HUES6 (cell line): ENCODE measurements around the gene FDX1.
"Not testable (repeated sequence)": the region's sequence is repeated elsewhere in the genome, so short reads cannot be mapped to it uniquely, and the experiment has no call there.

Experiments used
- H3K27ac ChIP-seq: 2 replicates; pipeline ENCODE4 v1.7.0; 2013; ENCODE audit warnings: low read depth, mild to moderate bottlenecking, low read length, inconsistent platforms
- H3K27me3 ChIP-seq: 2 replicates; pipeline ENCODE4 v1.6.1; 2013; ENCODE audit warnings: low read length; ENCODE audit not compliant: control insufficient read depth, insufficient read depth
- H3K36me3 ChIP-seq: 2 replicates; pipeline ENCODE4 v1.6.1; 2013; ENCODE audit warnings: low read length; ENCODE audit not compliant: control insufficient read depth, insufficient read depth
- H3K4me1 ChIP-seq: 2 replicates; pipeline ENCODE4 v1.6.1; 2013; ENCODE audit warnings: low read length; ENCODE audit not compliant: control insufficient read depth, insufficient read depth
- H3K4me3 ChIP-seq: 2 replicates; pipeline ENCODE4 v1.5.1; 2013; ENCODE audit warnings: low read depth, low read length
- H3K9ac ChIP-seq: one replicate; pipeline ENCODE4 v1.6.1; 2013; ENCODE audit warnings: mild to moderate bottlenecking, low read length
- H3K9me3 ChIP-seq: 2 replicates; pipeline ENCODE4 v1.6.1; 2013; ENCODE audit warnings: low read depth, low read length; ENCODE audit not compliant: control insufficient read depth, insufficient read depth

FDX1 gene

GRCh38 chr11:110415081-110415480, 14.7 kb upstream of the FDX1 start:
- no peak overlapping the region for H3K4me3 ChIP-seq
- no peak overlapping the region for H3K27ac ChIP-seq
- no peaks in the 10 kb centered on the region for H3K36me3 ChIP-seq
- H3K4me1 ChIP-seq, result no peaks in the 10 kb centered on the region
- H3K9me3 ChIP-seq, result peaks cover 16% of the 10 kb centered on the region; the same call in 1 of the 2 replicates
- H3K27me3 ChIP-seq, result no peaks in the 10 kb centered on the region
- H3K9ac ChIP-seq, result no peak overlapping the region

GRCh38 chr11:110421658-110422057, 8.1 kb upstream of the FDX1 start:
- H3K4me3 ChIP-seq, H3K9ac ChIP-seq, H3K36me3 ChIP-seq, H3K4me1 ChIP-seq, H3K27me3 ChIP-seq, H3K27ac ChIP-seq: not testable (repeated sequence)
- peaks cover 37% of the 10 kb centered on the region for H3K9me3 ChIP-seq

DNA sequence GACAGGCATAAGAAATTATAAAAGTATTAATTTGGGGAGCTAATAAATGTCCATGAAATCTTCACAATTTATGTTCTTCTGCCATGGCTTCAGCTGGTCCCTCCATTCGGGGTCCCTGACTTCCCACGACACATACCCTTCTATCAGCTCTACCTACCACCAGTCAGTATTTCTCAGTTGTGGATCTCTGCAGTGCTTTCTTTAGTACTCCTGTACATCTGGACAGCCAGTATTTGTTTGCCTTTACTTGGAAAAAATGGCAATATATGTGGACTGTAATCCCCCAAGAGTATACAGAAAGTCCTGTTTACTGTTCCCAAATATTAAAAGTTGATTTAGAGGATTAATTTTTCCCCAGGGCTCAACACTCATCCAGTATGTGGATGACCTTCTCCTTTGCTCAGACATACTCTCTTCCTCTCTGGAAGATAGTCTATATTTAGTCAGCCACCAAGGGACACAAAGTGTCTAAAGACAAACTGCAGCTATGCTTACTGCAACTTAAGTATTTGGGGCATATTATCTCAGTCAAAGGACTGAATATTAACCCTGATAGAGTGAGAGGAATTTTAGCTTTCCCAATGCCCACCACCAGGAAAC, 7.3 kb upstream of the FDX1 start:
- Histone ChIP-seq H3K4me1 (no peaks in the 10 kb centered on the region), H3K9ac (no peak overlapping the region), H3K27me3 (no peaks in the 10 kb centered on the region), H3K27ac (no peak overlapping the region), H3K4me3 (no peak overlapping the region), H3K36me3 (no peaks in the 10 kb centered on the region), H3K9me3 (peaks cover 34% of the 10 kb centered on the region)

DNA sequence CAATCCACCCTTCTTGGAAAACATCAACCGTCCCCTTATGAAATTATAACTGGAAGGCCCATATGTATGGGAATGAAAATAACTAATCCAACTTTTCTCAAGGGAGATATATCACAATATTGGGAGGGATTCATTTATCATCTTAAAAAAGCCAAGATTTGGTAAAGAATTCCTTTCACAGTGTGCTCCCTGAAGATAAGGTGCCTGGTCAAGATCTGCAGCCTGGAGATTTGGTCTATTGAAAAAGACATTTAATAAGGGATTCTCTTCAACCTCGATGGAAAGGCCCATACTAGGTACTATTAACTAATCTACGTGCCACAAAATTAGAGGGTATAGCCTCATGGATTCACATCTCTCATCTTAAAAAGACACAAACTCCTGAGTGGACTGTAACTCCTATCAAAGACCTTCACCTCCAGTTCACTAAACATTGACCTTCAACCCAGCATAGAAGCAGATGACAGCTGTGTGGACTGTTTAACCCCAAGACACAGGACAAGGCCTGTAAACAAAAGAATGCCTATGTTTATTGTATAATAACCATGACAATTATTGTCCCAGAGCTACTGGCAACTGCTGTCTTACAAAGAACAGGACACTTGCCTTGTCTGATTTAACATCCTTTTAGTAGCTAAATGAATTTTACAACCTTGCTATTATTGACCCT, 4.8 kb upstream of the FDX1 start:
- Histone ChIP-seq H3K9ac (no peak overlapping the region), H3K36me3 (no peaks in the 10 kb centered on the region), H3K4me1 (no peaks in the 10 kb centered on the region), H3K9me3 (peaks cover 23% of the 10 kb centered on the region), H3K27ac (no peak overlapping the region), H3K27me3 (no peaks in the 10 kb centered on the region), H3K4me3 (no peak overlapping the region)

- Histone ChIP-seq H3K4me3 (no peak overlapping the region), H3K36me3 (no peaks in the 10 kb centered on the region), H3K9me3 (peaks cover 14% of the 10 kb centered on the region; the same call in 1 of the 2 replicates), H3K27ac (no peak overlapping the region), H3K27me3 (no peaks in the 10 kb centered on the region), H3K9ac (no peak overlapping the region), H3K4me1 (0 out of 2 replicates have a peak, but pooled peaks cover 2% of the 10 kb centered on the region)
Measured at GRCh38 chr11:110425751-110426545, 3.8 kb upstream of the FDX1 start.

DNA sequence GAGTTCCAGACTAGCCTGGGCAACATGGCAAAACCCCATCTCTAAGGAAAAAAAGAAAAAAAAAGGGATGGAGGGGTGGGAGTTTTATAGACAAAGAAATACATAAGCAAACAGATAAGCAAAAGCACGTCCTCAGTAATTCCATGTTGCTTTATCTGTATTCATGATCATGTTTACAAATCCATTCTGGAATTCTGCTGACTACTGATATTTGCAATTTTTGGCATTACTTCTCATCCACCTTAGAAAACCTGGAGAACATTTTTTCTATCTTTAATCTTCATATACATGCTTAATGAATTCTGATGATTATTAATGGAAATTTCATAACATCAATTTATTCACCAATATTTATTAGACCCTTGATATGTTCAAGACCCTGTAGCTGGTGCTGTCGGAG, 1.7 kb upstream of the FDX1 start:
- Histone ChIP-seq H3K4me3 (no peak overlapping the region), H3K9me3 (no peaks in the 10 kb centered on the region), H3K9ac (no peak overlapping the region), H3K36me3 (no peaks in the 10 kb centered on the region), H3K4me1 (peaks cover 21% of the 10 kb centered on the region), H3K27ac (no peak overlapping the region), H3K27me3 (no peaks in the 10 kb centered on the region)

- H3K4me3 ChIP-seq, result peak overlapping the region; percentile 83
- peaks cover 27% of the 10 kb centered on the region for H3K4me1 ChIP-seq
- H3K27ac ChIP-seq, result no peak overlapping the region
- no peaks in the 10 kb centered on the region for H3K36me3 ChIP-seq
- H3K9me3 ChIP-seq, result no peaks in the 10 kb centered on the region
- no peaks in the 10 kb centered on the region for H3K27me3 ChIP-seq
- H3K9ac ChIP-seq, result peak overlapping the region; percentile 87
Measured at GRCh38 chr11:110428956-110429730, 605 bp upstream of the FDX1 start.

- H3K4me1 ChIP-seq, result peaks cover 27% of the 10 kb centered on the region
Measured at GRCh38 chr11:110430267-110431050, 711 bp downstream of the FDX1 start.

GRCh38 chr11:110431051-110431672, 1.4 kb downstream of the FDX1 start:
- H3K27ac ChIP-seq, result no peak overlapping the region
- peaks cover 30% of the 10 kb centered on the region for H3K4me1 ChIP-seq
- peak overlapping the region; percentile 83 for H3K4me3 ChIP-seq
- H3K9me3 ChIP-seq, result no peaks in the 10 kb centered on the region
- peak overlapping the region; percentile 87 for H3K9ac ChIP-seq
- no peaks in the 10 kb centered on the region for H3K27me3 ChIP-seq
- no peaks in the 10 kb centered on the region for H3K36me3 ChIP-seq

More at GRCh38 chr11:110430267-110431050, 711 bp downstream of the FDX1 start:
- no peak overlapping the region; the same call in 1 of the 2 replicates for H3K27ac ChIP-seq
- peak overlapping the region; percentile 83 for H3K4me3 ChIP-seq
- no peaks in the 10 kb centered on the region for H3K36me3 ChIP-seq
- H3K27me3 ChIP-seq, result no peaks in the 10 kb centered on the region
- peak overlapping the region; percentile 87 for H3K9ac ChIP-seq
- no peaks in the 10 kb centered on the region for H3K9me3 ChIP-seq

- H3K27ac ChIP-seq, result no peak overlapping the region
- H3K9me3 ChIP-seq, result no peaks in the 10 kb centered on the region
- peak overlapping the region; percentile 83 for H3K4me3 ChIP-seq
- H3K9ac ChIP-seq, result no peak overlapping the region
- peaks cover 34% of the 10 kb centered on the region for H3K4me1 ChIP-seq
- H3K36me3 ChIP-seq, result no peaks in the 10 kb centered on the region
- no peaks in the 10 kb centered on the region for H3K27me3 ChIP-seq
Measured at GRCh38 chr11:110431674-110432073, 1.9 kb downstream of the FDX1 start.
